ENCODE measurements around the gene PSORS1C2.

DNA sequence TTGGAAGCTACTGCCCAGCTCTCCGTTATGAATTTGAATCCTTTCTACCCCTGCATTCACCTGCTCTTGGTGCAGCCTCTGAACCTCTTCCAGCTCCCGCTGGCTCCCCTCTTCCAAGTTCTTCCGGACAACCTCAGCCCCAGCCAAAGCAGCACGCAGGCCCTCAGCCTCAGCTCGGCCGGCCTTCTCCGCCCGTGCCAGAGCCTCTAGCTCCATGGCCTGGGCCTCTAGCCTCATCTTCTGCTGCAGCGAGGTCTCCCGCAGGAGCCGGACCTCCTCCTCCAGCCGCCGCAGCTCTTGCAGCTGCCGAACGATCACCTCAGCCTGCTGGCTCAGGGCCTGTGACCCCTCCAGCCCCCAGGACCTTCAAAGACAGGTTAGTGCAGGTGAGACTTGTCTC lies 15.6 kb upstream of the PSORS1C2 start:
- TF ChIP-seq, protein P1, sequence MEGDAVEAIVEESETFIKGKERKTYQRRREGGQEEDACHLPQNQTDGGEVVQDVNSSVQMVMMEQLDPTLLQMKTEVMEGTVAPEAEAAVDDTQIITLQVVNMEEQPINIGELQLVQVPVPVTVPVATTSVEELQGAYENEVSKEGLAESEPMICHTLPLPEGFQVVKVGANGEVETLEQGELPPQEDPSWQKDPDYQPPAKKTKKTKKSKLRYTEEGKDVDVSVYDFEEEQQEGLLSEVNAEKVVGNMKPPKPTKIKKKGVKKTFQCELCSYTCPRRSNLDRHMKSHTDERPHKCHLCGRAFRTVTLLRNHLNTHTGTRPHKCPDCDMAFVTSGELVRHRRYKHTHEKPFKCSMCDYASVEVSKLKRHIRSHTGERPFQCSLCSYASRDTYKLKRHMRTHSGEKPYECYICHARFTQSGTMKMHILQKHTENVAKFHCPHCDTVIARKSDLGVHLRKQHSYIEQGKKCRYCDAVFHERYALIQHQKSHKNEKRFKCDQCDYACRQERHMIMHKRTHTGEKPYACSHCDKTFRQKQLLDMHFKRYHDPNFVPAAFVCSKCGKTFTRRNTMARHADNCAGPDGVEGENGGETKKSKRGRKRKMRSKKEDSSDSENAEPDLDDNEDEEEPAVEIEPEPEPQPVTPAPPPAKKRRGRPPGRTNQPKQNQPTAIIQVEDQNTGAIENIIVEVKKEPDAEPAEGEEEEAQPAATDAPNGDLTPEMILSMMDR (IDR thresholded peaks at IDR 0.05), result no peak
- TF ChIP-seq JUN (IDR thresholded peaks at IDR 0.05) (no peak), MAFK (IDR thresholded peaks at IDR 0.05; ENCODE audit: partially characterized antibody) (no peak), HOXA7 (CRISPR knock-in tag; IDR thresholded peaks at IDR 0.05) (no peak), POLR2AphosphoS2 (conservative IDR thresholded peaks at IDR 0.05; ENCODE audit: low read length) (no peak), POLR2A (IDR thresholded peaks at IDR 0.05; ENCODE audit: low read length) (no peak), EHMT2 (IDR thresholded peaks at IDR 0.05; ENCODE audit: low read depth) (no peak), RAD21 (conservative IDR thresholded peaks at IDR 0.05 in 1 of 2, IDR thresholded peaks at IDR 0.05 in 1 of 2) (no peak), RFX5 (IDR thresholded peaks at IDR 0.05) (no peak), TP53 (CRISPR knock-in tag; IDR thresholded peaks at IDR 0.05) (no peak), ESRRA (IDR thresholded peaks at IDR 0.05; ENCODE audit: borderline replicate concordance, low read length) (no peak)
- TF ChIP-seq, protein P2, sequence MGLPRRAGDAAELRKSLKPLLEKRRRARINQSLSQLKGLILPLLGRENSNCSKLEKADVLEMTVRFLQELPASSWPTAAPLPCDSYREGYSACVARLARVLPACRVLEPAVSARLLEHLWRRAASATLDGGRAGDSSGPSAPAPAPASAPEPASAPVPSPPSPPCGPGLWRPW (IDR thresholded peaks at IDR 0.05), result no peak
- TF ChIP-seq, protein P3, sequence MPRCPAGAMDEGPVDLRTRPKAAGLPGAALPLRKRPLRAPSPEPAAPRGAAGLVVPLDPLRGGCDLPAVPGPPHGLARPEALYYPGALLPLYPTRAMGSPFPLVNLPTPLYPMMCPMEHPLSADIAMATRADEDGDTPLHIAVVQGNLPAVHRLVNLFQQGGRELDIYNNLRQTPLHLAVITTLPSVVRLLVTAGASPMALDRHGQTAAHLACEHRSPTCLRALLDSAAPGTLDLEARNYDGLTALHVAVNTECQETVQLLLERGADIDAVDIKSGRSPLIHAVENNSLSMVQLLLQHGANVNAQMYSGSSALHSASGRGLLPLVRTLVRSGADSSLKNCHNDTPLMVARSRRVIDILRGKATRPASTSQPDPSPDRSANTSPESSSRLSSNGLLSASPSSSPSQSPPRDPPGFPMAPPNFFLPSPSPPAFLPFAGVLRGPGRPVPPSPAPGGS (IDR thresholded peaks at IDR 0.05), result no peak

All from A549 (cell line).